Fibroblast of skin of right biceps (primary cell): Measurements from ENCODE around the gene SLC16A5.
"Not testable (repeated sequence)": the region's sequence is repeated elsewhere in the genome, so short reads cannot be mapped to it uniquely, and the experiment has no call there.

ENCODE experiments used
- DNase-seq: peaks from one replicate; pipeline ENCODE4 v3.0.0-alpha.2; 2013

Gene SLC16A5

DNA sequence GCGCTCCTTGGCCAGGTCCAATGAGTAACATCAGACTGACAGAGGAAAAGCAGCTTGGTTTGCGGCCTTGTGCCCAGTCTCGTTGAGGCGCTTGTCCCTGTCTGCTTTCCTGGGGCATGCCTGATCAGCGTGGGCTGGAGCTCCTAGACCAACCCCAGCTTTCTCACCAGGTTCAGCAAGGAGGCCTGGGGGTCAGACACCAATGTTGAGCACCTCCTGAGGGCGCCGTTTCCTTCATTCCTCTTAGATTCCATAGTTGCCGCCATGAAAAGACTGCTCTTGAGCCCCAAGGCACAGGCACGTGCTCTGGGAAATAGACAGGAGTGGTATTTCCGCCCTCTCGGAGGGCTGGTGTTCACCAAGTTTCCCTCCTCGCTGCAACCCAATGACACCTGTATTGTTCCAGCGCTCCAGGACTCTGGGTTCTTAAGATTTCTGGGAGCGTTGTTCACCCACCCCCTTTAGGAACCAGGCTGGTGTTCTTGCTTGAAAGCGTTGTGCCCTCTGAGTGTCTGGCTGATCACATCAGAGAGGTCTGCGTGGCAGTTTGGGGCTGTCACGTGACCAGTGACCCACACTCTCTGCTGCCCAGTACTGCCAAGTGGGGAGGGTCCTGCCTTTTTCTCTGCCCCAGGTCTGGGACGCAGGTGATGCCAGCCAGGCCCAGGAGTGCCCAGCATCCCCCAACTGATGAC lies 22.7 kb upstream of the SLC16A5 start:
- no peak for DNase-seq

DNA sequence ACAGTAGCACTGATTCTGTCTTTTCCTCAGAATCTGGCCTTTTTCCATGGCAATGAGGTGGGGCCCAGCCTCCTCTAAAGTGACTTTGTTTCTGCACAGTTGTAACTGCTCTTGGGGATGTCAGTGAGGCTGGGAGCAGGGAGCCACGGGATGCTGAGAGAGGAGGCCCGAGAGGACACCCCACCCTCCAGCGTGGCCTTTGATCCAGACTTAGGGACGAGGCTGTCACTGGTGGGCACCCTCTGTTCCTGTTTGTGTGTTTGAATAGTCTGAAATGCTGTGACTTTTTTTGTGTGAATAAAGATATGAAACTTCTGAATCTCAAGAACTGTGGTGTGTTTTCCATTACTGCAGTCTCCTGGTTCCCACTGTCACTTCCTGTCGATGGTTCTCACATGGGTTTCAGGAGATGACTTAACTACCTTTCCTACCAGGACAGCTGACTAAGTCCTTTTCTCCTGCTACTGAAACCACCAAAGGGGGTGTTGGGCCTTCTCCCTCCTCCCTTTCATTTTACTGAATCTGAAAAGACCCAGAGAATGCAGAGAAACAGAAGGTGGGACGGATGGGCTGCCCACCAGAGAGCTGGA lies 22.1 kb upstream of the SLC16A5 start:
- DNase-seq: peak; percentile 60

DNA sequence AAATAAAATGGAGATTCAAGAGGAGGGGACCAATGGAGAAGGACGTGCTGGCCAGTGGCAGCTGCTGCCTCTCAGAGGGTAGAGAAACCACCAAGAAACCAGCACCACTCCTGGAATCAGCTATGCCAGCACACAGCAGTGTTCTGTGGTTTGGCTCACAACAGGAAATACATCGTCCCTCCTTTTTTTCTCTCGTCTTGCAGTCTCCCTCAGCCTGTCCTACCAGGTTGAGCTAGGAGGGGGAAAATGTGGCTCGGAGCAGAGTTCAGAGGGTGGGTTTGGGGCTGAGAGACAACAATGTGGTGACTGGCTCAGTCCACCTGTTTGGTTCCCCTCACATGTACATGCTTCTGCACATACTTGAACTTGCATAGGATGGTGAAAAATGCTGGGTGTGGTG lies 19.9 kb upstream of the SLC16A5 start:
- DNase-seq: no peak

DNA sequence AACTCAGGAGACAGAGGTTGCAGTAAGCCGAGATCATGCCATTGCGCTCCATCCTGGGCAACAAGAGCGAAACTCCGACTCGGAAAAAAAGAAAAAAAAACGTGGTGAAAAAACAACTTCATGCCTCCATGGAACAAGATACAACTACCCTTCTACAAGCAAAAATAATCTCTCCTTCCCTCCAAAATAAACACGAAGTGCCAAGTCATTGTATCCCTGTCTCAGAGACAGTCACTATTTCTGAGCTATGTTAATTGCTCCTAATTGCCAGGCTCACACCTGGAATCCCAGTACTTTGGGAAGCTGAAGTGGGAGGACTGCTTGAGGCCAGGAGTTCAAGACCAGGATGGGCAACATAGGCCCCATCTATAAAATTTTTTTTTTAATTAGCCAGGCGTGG lies 19.0 kb upstream of the SLC16A5 start:
- no peak for DNase-seq

DNA sequence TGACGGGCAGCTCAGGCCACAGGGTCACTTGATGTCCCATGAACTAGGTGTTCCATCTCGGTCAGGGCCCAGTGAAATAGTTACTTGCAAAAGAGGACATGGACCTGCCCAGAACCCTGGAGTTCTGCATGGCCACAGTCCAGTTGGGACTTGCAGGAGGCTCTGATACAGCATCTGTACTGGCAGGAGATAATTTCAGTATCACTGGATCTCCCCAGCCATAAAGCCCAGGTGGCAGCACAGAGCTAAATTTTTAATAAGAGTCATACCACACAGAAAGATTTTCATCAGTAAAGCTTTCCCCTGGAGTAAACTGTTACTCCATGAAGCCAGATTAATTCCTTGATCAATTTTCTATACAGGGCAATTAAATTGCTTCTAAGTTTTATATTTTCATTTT lies 18.0 kb upstream of the SLC16A5 start:
- peak; percentile 26 for DNase-seq

DNA sequence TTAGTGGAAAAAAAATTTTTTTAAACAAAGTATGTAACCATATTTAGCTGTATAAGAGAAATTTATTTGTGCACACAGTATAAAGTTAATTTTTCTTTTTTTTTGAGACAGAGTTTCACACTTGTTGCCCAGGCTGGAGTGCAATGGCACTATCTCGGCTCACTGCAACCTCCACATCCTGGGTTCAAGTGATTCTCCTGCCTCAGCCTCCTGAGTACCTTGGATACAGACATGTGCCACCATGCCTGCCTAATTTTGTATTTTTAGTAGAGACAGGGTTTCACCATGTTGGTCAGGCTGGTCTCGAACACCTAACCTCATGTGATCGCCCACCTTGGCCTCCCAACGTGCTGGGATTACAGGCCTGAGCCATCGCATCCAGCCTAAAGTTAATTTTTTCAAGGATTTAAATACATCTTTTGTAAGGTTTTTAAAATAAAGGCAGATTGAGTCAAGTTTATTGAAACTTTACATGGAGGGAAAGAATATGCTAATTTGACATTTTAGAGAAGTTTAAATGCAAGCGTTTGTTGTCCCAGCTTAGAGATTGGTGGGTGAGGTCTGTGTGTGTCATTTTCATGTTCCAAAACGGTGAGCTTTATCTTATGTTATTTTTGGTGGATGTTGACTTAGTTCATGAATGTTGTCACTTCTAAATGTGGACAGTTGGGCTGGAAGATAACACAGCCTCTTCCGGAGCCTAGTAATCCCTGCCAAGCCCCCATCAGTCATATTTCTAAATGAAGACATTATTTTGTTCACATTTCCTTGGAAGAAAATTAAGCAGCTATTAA lies 16.1 kb upstream of the SLC16A5 start:
- DNase-seq: not testable (repeated sequence)

DNA sequence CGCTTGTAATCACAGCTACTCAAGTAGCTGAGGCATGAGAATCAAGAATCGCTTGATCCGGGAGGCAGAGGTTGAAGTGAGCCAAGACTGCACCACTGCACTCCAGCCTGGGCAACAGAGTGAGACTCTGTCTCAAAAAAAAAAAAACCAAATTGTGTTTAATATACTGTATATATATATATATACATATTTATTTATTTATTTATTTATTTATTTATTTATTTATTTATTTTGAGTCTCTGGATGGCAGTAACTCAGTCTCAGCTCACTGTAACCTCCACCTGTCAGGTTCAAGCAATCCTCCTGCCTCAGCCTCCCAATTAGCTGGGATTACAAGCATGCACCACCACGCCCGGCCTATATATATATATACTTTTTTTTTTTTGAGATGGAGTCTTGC lies 14.8 kb upstream of the SLC16A5 start:
- DNase-seq: not testable (repeated sequence)

DNA sequence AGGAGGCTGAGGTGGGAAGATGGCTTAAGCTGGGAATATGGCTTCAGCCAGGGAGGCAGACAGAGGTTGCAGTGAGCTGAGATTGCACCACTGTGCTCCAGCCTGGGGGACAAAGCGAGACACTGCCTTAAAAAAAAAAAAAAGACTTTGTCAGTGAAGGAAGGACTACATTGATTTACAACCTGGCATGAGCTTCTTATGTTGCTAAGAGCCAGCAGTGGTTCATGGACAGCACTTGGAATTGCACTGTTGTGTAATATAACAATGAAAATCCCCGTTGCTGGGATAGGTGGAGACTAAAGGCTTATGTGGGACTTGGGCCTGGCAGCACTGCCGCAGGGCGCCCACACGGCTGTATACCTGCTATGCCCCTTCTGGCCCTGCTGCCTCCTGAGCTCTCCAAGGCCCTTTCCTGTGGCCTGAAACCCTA lies 14.1 kb upstream of the SLC16A5 start:
- DNase-seq: peak; percentile 22

DNA sequence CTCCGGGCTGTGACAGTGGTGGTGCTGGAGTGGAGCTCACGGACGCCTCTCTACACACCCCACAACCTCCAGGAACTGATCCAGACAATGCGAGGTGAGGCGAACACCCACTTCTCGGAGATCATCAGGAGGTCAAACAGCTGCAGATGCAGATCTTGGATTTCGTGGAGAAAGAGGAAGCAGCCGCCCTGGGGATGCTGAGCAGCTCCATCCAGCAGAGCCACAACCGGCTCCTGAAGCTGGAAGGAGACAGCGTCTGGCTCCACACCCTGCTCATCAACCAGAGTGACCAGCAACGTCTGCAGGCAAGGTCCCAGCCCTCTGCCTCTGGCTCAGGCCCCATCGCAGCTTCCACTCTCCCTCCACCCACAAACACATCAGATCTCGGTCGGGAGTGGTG lies 13.2 kb upstream of the SLC16A5 start:
- DNase-seq: no peak

DNA sequence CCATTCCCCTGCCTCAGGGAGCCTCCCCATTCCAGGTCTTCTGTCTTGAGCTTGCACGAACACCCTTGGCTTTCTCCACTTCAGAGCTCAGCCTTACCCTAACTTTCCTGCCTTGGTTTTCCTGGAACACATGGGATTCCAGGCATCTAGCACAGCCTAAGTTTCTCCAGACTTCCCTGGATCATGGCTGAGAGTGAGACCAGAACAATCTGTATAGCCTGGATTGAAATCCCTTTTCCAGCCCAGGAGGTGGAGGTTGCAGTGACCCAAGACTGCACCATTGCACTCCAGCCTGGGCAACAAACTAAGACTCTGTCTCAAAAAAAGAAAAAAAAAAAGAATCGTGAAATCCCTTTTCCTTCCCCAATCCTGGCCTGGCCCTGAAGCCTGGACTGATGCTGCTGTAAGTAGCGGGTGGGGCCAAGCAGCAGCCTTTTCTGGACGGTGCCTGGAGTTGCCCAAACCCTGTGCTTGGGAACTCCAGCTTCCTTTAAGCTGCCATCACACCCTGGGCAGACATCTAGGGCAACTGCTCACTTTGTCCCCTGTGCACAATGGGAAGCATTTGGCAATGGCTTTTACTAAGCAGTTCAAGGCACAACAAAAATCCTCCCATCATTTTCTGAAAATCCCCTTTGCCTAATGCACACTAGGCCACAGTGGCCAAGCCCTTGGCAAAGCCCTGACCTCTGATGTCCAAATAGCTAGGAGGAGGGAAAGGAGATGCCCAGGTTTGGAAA lies 12.0 kb upstream of the SLC16A5 start:
- DNase-seq: no peak

DNA sequence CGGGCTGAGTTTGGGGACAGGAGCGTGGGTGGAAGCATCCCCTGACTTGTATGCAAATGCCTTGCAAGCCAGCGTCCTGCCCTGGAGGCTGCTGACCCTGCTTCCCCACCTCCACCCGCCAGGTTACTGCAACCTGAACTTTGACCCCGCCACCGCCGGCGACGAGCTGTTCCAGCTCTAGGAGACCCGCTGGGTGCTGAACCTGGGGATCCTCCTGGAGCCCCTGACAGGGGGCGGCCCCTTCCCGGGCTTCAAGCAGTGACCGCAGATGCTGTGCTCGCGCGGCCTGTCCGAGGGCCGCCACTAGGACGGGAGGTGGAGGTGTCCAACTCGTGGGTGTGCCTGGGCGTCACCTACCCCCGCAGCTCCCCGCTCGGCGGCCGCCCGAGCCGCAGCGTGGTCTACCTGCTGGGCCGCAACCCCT lies 10.7 kb upstream of the SLC16A5 start:
- DNase-seq: no peak

DNA sequence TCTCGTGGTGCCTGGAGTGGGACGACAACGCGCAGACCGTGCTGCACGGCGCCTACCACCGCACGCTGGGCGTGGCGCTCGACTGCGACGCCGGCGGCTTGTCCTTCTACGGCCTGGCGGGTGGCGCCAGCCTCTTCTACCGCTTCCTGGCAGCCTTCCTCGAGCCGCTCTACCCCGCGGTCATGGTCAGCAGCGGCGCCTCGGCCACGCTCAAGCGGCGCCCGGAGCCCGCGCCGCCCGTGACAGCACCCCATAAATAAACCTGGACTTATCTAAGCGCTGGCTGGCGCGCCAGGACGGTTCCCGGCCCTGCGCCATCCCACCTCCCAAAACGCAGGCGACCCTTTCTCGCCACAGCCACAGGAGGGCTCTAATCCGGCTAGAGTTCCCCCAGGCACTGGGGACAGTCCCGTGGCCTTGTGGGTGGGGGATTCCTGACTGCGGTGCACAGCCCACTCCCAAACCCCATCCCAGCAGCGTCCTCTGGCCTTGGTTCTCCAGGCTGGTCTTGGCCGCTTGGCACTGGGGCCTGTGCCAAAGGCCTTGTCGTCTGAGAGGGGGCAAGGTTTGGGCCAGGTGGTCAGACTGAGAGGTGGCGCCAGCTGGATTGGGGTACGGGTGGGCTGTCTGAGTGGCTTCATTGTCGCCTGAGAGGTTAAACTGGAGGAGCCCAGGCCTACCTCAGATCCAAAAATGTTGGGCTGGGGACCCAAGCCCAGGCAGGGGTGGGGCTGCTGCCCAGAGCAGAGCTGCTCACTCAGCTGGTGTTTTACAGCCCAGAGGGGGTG lies 10.1 kb upstream of the SLC16A5 start:
- peak; percentile 46 for DNase-seq

DNA sequence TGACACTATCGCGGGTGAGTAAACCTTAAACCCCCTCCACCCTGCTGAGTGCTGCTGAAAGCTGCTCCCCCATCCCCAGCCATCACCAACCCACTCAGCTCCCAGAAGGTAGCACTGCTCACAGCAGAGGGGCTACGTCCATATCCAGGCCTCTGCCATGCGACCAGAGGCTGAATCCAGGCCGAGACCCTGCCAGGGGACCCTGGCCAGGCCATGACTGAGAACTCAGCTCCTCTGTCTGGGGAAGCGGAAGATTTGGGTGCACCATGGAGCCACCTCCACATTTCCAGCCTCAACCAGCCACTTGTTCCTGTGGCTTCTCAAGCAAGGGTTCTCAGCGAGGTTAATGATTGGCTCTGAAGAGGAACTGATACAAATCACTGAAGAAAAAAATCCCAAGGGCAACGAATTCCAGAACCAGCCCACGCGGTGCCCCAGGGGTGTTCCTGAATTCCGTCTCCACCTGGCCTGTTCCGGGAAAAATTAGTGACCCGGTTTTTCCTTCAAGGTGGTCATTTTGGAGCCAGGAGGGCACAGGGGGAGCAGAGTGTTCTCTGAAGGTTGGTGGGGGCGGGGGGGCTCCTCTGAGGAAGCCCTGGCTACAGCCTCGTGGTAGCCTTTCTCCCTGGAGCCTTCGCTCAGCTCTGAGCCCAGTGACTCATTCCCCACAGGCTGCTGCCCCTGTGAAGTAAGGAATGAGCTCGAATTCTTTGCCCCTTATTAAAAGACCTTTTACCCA lies 9.3 kb upstream of the SLC16A5 start:
- peak; percentile 87 for DNase-seq

DNA sequence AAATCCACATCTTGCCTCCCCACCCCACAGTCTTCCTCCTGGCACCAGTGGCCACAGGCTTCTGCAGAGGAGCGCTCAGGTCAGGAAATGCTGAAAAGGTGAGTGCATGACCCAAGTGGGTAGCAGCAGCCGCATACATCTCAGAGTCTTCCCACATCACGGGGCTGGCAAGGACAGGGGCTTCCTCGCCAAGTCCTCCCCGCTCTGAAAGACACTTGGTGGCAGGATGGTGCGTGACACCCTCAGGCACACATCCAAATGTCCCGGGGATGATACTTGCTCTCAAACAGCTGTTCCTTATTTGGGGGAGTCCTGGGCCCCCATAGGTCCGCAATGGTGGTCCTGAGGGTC lies 8.8 kb upstream of the SLC16A5 start:
- no peak for DNase-seq

DNA sequence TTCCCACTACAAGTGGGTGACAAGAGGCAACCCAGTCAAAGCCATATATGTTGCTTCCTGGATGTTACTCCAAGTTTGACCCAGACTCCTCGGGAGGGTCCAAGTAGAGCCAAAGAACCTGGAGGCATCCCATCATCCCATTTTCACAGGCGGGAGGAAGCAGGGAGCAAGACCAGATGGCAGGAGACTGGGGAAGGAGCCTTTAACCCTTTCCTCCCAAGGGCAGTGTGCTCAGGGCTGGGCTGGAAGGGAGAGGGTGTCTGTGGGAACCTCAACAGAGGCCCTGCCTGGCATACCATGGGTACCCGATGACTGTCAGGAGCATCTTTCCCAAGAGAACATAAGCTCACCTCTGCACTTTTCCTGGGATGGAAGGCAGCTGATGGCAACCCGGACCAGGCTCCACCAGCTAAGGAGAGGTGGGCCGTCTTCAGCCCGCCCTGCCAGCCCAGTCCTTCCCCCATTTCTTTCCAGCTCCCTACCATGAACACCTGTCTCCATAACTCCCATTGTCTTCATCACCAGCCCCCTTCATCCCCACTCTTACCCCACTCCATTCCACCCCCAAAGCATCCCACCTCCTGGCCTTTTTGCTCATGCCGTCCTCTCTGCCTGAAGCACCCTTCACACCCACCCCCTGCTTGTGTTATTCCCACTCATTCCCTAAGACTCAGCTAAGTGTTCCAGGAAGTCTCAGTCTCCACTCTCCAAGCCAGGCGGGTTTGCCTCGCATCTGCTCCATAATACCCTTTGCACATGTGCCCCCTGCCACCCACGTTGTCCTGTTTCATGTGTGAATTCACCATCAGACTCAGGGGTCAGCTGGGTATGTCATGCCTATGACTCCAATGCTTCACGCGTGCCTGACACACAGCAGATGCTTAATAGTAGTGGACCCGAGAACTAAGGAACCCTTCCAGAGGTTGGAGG lies 5.9 kb upstream of the SLC16A5 start:
- no peak for DNase-seq

DNA sequence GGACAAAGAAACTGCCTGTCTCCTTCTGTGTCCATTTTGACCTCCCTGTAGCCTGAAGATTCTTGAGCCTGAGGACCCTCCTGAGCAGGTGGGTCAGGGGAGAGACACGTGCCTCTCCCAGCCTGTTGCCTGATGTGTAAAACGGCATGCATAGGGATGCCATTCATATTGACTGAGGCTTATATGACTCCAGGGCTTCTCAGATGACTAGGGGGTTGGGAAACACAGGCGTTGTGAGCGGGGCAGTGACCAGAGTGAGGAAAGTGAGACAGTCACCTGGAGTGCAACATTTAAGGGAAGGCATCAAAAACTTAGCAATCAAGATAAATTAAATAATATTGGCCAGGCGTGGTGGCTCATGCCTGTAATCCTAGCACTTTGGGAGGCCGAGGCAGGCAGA lies 5.1 kb upstream of the SLC16A5 start:
- no peak for DNase-seq

DNA sequence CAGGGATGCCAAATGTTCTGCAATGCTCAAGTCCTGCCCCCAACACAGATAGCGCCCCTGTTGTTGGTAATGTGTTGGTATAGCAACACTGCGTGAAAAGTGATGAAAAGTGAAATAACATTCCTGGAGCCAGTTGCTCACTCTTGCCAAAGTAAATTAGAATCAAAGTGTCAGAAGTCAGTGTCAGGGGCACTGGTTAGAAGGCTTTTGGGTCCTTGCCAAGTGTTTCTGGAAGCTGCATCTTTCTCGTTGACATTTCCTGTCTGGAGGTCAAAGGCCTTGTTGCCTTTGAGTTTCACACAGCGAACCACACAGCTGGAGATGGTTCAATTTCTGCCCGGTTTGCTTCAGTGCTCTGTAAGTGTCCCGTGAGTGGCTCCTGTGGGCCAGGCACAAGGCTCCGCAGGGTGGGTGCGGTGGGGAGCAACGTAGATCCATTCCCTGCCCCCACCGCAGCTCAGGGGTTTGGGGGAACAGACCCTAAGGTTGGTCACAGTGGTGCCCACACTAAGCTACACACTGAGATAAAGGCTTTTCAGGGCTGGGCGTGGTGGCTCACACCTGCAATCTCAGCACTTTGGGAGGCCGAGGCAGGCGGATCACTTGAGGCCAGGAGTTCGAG lies 3.6 kb upstream of the SLC16A5 start:
- DNase-seq: peak; percentile 29

DNA sequence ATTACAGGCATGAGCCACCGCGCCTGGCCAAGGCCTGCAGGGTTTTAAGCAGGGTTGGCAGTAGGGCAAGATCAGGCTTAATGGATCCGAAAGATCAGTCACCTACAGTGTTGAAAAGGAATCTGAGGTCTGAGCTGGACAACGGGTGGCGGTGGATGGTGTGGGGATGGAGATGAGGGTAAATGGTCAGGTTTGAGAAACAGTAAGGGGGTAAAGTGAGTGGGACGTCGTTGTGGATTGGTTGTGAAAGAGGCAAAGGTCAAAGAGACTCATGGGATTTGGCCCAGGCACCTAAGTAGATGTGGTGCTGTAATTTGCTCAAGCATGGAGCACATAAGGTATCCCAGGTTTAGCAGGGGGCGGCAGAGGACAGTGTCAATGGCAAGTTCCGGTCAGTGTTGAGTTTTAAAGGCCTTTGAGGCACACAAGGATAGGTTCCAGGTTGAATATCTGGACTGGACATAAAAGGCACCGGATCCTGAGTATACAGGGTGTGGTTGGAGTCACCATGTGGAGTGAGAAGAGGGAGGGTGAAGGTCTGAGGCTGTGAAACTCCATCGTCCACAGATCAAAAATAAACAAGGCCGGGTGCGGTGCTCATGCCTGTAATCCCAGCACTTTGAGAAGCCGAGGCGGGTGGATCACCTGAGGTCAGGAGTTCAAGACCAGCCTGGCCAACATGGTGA lies 1.1 kb upstream of the SLC16A5 start:
- DNase-seq: no peak

DNA sequence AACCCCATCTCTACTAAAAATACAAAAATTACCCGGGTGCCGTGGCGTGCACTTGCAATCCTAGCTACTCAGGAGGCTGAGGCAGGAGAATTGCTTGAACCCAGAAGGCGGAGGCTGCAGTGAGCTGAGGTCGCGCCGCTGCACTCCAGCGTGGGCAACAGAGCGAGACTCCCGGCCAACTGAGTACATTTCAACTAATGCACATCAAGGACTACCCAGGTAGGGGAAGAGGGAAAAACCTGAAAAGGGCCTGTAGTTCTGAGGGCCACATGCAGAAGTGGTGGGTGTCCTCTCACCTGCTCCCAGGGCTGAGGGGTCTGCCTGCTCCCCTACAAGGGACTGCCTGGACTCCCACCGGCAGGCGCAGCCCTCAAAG lies 584 bp upstream of the SLC16A5 start:
- DNase-seq: no peak
